Gastrocnemius medialis (tissue), 4 donors: ENCODE data around the gene TSPAN5.

Experiments used
- POLR2A ChIP-seq, 2 donors: fragments of 450-650 bp; IDR thresholded peaks; one replicate each; pipeline ENCODE4 v1.6.1; 2017; ENCODE audit warnings: antibody characterized with exemption in 2 of 2, mild to moderate bottlenecking in 2 of 2, moderate library complexity in 2 of 2
- TF ChIP-seq, protein P1 (sequence below), 5 experiments: fragments of 450-650 bp in 3 of 5; fragments of 200-600 bp in 2 of 5; sonication (generic) in 2 of 5; IDR thresholded peaks in 4 of 5; conservative IDR thresholded peaks in 1 of 5; 1 replicate in 4 of 5; 2 replicates in 1 of 5; pipeline ENCODE4 v1.5.1; 2016 to 2019; ENCODE audit warnings: antibody characterized with exemption in 5 of 5, mild to moderate bottlenecking in 3 of 5, moderate library complexity in 3 of 5

DNA sequence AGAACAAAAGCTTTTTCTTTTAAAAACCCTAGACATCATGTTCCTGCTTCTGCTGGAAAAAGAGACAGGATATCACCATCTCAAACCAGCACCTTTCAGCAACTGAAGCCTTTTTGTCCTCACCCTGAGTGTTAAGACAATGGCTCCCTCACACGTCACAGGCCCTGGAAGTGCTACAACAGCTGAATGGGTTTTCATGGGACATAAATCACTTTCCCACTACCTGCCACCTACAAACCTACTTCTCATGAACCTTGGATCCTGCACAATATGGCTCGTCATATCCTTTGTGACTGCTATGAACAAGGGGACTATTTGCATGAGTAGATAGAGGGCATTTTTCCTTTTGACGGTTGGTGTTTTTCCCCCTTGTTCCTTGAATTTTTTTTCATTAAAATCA, 93.6 kb downstream of the TSPAN5 start:
- TF ChIP-seq, protein P1, sequence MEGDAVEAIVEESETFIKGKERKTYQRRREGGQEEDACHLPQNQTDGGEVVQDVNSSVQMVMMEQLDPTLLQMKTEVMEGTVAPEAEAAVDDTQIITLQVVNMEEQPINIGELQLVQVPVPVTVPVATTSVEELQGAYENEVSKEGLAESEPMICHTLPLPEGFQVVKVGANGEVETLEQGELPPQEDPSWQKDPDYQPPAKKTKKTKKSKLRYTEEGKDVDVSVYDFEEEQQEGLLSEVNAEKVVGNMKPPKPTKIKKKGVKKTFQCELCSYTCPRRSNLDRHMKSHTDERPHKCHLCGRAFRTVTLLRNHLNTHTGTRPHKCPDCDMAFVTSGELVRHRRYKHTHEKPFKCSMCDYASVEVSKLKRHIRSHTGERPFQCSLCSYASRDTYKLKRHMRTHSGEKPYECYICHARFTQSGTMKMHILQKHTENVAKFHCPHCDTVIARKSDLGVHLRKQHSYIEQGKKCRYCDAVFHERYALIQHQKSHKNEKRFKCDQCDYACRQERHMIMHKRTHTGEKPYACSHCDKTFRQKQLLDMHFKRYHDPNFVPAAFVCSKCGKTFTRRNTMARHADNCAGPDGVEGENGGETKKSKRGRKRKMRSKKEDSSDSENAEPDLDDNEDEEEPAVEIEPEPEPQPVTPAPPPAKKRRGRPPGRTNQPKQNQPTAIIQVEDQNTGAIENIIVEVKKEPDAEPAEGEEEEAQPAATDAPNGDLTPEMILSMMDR (IDR thresholded peaks at IDR 0.05 in 4 of 5, conservative IDR thresholded peaks at IDR 0.05 in 1 of 5): no peak
- TF ChIP-seq POLR2A (IDR thresholded peaks at IDR 0.05): no peak
